ENCODE measurements around the gene MEG3. TPM values are rescaled to one million over a fixed set of nuclear protein-coding genes. Genes with fewer than 3 reads are reported as not detected.
"Not testable (repeated sequence)": the region's sequence is repeated elsewhere in the genome, so short reads cannot be mapped to it uniquely, and the experiment has no call there.

Gene MEG3
- total RNA-seq, 2 donors from 2014 or later = not detected

DNA sequence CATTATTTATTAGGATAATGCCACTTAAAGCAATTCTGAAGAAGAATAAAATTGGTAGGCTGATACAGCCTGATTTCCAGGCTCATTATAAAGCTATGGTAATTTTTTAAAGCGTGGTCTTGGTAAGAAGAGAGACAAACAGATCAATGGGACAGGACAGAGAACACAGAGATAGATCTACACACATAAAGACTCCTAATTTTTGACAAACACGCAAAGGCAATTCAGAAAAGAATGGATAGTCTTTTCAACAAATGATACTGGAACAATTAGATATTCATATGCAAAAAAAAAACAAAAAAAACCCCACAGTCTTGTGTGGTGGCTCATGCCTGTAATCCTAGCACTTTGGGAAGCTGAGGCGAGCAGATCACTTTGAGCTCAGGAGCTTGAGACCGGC, 25.9 kb upstream of the MEG3 start:
- DNase-seq (ENCODE audit: low spot score) (peak; percentile 41), ATAC-seq (no peak)
- Mint-ChIP-seq H3K4me3 (no peak overlapping the region), H3K9me3 (no peaks in the 10 kb centered on the region), H3K27me3 (peaks cover 12 to 16% of the 10 kb centered on the region in 2 donors), H3K27ac (no peak overlapping the region), H3K4me1 (ENCODE audit: low read depth in 2 of 2) (peaks cover 0 to 3% of the 10 kb centered on the region in 2 donors), H3K36me3 (no peaks in the 10 kb centered on the region)

DNA sequence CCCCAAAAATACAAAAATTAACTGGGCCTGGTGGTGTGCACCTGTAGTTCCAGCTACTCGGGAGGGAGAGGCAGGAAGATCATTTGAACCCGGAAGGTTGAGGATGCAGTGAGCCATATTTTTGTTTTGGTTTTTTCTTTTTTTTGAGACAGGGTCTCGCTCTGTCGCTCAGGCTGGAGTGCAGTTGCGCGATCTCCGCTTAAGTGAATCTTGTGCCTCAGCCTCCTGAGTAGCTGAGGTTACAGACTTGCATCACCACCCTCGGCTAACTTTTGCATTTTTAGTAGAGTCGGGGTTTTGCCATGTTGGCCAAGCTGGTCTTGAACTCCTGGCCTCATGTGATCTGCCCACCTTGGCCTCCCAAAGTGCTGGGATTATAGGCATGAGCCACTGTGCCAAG, 24.5 kb upstream of the MEG3 start:
- not testable (repeated sequence) for ATAC-seq; H3K4me1 Mint-ChIP-seq (ENCODE audit: low read depth in 2 of 2); H3K9me3 Mint-ChIP-seq; H3K36me3 Mint-ChIP-seq; H3K4me3 Mint-ChIP-seq; H3K27ac Mint-ChIP-seq; DNase-seq (ENCODE audit: low spot score)
- peaks cover 12 to 14% of the 10 kb centered on the region in 2 donors for H3K27me3 Mint-ChIP-seq

DNA sequence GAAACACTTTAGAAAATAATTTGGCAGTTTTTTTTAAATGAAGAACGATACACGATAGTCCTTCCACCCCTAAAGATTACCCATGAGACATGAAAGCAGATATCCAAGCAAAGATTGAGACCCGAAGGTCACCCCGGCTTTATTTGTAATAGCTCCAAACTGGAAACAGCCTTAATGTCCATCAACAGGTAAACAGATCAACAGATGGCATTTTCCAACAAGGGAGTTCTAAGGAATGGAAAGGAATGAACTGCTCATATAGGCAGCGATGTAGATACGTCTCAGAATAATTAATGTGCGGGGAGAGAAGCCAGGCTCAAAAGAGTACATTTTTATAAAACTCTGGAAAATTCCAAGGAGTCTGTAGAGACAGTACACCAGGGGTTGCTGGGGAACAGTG, 23.7 kb upstream of the MEG3 start:
- no peak overlapping the region for H3K27ac Mint-ChIP-seq
- peaks cover 12 to 14% of the 10 kb centered on the region in 2 donors for H3K27me3 Mint-ChIP-seq
- no peaks in the 10 kb centered on the region for H3K9me3 Mint-ChIP-seq
- H3K4me1 Mint-ChIP-seq (ENCODE audit: low read depth in 2 of 2) = peaks cover 0 to 3% of the 10 kb centered on the region in 2 donors
- H3K4me3 Mint-ChIP-seq = no peak overlapping the region
- no peaks in the 10 kb centered on the region for H3K36me3 Mint-ChIP-seq
- ATAC-seq (no peak), DNase-seq (ENCODE audit: low spot score) (peak; percentile 16)

DNA sequence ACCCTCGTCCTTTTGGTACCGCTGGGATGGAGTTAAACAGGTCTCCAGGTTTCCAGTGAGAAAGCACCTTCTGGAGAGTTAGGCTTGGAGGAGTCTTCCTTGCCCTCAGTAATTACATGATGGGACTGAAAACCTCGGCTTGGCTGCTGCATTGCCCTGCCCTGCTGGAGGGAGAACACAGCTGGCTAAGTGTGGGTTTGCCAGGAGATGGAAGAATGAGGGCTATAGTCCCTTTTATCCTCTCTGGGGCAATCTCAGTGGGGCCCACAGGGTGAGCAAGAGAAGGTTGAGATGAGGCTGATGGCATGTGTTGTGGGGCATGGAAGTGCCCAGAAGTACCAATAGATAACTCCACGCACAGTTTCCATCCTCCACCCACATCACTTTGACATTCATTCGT, 23.2 kb upstream of the MEG3 start:
- H3K4me3 Mint-ChIP-seq = no peak overlapping the region
- no peaks in the 10 kb centered on the region for H3K9me3 Mint-ChIP-seq
- peak; percentile 28 for DNase-seq (ENCODE audit: low spot score)
- peaks cover 0 to 3% of the 10 kb centered on the region in 2 donors for H3K4me1 Mint-ChIP-seq (ENCODE audit: low read depth in 2 of 2)
- ATAC-seq = no peak
- peaks cover 12 to 14% of the 10 kb centered on the region in 2 donors for H3K27me3 Mint-ChIP-seq
- H3K27ac Mint-ChIP-seq = no peak overlapping the region
- H3K36me3 Mint-ChIP-seq = no peaks in the 10 kb centered on the region

DNA sequence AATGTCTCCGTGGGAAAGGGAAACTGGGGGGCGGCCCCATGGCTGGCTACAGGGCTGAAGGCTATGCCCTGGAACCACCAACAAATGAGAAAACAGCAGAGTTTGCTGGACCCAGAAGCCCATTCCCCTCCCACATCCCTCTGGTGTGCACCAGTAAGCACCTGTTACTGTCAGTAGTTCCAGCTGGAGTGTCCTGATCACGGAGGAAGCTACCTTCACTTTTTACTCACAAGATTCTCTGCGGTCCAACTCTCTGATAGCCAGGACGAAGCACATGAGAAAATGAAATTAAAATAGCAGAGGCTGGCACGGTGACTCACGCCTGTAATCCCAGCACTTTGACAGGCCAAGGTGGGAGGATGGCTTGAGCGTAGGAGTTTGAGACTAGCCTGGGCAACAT, 22.7 kb upstream of the MEG3 start:
- Mint-ChIP-seq H3K9me3 (no peaks in the 10 kb centered on the region), H3K27me3 (peaks cover 12 to 14% of the 10 kb centered on the region in 2 donors), H3K36me3 (no peaks in the 10 kb centered on the region), H3K27ac (no peak overlapping the region), H3K4me3 (no peak overlapping the region), H3K4me1 (ENCODE audit: low read depth in 2 of 2) (peaks cover 0 to 3% of the 10 kb centered on the region in 2 donors)
- DNase-seq (ENCODE audit: low spot score) (peak; percentile 31), ATAC-seq (no peak)

DNA sequence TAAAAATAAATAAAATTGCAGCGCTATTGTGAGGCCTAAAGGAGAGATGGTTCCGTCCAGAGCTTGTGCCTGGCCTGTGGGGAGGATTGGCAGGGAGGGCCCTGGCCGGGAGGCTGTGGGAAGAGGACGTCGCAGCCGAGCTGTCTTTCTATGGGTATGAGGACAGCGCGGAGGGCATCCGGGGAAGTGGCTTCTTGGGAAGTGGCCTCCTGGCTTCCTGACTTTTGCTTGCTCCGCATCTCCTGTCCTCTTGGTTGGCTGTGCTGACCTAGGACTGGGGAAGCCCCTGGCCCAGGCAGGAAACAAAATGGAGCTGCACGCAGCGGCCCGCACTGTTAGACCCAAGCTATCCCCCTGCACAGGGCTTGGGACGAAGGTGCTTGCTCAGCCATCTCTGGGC, 22.2 kb upstream of the MEG3 start:
- Mint-ChIP-seq H3K36me3 (no peaks in the 10 kb centered on the region), H3K4me3 (no peak overlapping the region), H3K4me1 (ENCODE audit: low read depth in 2 of 2) (peaks cover 0 to 3% of the 10 kb centered on the region in 2 donors), H3K27me3 (peaks cover 12 to 14% of the 10 kb centered on the region in 2 donors), H3K27ac (no peak overlapping the region), H3K9me3 (no peaks in the 10 kb centered on the region)
- ATAC-seq (peak; percentile 25 to 28), DNase-seq (ENCODE audit: low spot score) (peak; percentile 39)

DNA sequence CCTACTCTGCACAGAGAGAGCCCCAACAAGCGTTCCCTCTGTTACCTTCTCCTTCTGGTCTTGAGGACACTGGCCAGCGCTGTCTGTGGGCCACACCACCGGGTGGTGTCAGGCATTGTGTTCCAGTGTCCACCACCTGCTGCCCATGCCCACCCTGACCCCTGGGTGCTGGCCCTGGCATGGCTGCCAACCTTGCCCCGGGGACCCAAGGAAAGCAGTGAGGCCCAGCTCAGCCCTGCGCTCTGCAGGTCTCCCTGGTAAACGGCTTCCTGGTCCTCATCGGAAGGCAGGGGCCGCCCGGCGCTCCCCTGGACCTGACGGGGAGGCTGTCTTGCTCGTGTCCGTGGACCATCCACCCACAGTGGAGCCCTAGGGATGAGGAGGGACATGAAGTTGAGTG, 21.8 kb upstream of the MEG3 start:
- H3K4me1 Mint-ChIP-seq (ENCODE audit: low read depth in 2 of 2) = peaks cover 0 to 3% of the 10 kb centered on the region in 2 donors
- H3K27me3 Mint-ChIP-seq = peaks cover 11 to 14% of the 10 kb centered on the region in 2 donors
- no peaks in the 10 kb centered on the region for H3K36me3 Mint-ChIP-seq
- no peaks in the 10 kb centered on the region for H3K9me3 Mint-ChIP-seq
- DNase-seq (ENCODE audit: low spot score) (peak; percentile 56), ATAC-seq (peak; percentile 22 to 51)
- H3K4me3 Mint-ChIP-seq = no peak overlapping the region
- H3K27ac Mint-ChIP-seq = no peak overlapping the region

DNA sequence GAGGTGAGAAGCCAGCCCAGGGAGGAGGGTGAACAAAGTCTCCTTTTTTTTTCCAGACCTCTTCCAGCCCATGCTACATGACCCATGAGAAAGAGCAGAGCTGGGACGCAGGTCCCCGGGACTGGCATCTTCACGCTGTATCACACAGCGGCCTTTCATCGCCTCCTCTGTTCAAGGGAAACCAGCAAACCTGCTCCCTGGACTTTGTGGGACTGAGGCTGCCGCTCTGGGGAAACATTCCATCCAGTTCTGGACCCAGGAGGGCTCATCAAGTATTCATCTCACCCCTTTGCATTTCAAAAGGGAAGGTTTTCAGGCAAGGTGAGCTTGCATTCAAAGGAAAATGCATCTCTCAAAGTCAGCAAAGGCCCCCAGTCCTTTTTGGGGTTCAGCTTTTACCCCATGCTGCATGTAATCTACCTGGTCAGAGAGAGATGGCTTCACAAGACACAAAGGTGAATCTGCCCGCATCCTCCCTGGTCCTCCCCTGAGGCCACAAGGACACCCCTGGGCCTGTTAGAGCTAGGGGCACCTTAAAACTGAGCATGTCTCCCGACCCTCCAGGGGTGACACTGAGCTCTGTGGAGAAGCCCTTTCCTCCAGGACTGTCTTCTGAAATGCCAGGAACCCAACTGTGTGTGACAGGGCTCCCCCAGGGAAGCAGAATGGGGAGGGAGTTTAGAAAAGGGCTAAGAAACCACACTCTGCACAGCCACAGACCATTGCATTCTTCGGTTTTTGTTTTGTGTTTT, 21.2 kb upstream of the MEG3 start:
- Mint-ChIP-seq H3K4me1 (ENCODE audit: low read depth in 2 of 2) (peaks cover 0 to 3% of the 10 kb centered on the region in 2 donors), H3K27me3 (peaks cover 8% of the 10 kb centered on the region in 2 donors), H3K27ac (no peak overlapping the region), H3K36me3 (peaks cover 4% of the 10 kb centered on the region), H3K9me3 (no peaks in the 10 kb centered on the region), H3K4me3 (no peak overlapping the region)
- ATAC-seq = peak in 1 of 2 donors; percentile 12
- DNase-seq (ENCODE audit: low spot score) = peak; percentile 48

DNA sequence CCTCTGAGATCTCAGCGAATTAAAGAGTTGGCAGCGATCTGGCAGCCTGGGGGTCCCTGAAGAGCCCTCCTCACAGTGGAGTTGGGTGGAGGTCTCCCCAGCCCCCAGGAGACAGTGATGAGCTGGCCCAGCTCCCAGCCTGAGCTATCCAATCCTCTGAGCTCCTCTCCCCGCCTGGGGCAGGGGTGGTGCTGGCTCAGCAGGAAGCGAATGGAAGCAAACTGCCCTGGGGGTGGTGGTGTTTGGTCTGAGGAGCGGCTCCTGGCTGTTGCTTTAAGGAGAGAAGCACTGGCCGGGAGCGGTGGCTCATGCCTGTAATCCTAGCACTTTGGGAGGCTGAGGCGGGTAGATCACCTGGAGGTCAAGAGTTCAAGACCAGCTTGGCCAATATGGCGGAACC, 19.5 kb upstream of the MEG3 start:
- no peak overlapping the region for H3K27ac Mint-ChIP-seq
- H3K36me3 Mint-ChIP-seq = peaks cover 4% of the 10 kb centered on the region
- DNase-seq (ENCODE audit: low spot score) = peak; percentile 34
- no peaks in the 10 kb centered on the region for H3K4me1 Mint-ChIP-seq (ENCODE audit: low read depth in 2 of 2)
- H3K27me3 Mint-ChIP-seq = peaks cover 0 to 7% of the 10 kb centered on the region in 2 donors
- no peak overlapping the region for H3K4me3 Mint-ChIP-seq
- H3K9me3 Mint-ChIP-seq = no peaks in the 10 kb centered on the region
- ATAC-seq = no peak

DNA sequence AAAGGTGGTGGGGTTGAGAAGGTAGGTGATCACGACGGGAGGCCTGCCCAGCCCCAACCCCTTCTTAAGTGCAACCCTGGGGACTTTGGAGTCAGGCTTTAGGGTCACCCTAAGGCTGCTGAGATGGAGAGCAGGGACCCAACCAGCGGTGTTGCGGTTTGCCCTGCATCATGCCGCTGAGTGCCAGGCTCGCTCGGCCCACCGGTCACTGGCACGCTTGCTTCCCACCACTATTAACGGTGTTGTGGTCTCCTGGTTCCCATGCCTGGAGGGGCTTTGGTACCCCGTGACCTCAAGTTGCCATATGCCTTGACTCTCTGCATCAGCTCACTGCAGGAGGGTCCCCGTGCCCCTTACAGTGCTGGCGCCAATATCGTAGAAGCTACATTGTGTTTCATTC, 18.4 kb upstream of the MEG3 start:
- H3K27me3 Mint-ChIP-seq = peaks cover 0 to 5% of the 10 kb centered on the region in 2 donors

DNA sequence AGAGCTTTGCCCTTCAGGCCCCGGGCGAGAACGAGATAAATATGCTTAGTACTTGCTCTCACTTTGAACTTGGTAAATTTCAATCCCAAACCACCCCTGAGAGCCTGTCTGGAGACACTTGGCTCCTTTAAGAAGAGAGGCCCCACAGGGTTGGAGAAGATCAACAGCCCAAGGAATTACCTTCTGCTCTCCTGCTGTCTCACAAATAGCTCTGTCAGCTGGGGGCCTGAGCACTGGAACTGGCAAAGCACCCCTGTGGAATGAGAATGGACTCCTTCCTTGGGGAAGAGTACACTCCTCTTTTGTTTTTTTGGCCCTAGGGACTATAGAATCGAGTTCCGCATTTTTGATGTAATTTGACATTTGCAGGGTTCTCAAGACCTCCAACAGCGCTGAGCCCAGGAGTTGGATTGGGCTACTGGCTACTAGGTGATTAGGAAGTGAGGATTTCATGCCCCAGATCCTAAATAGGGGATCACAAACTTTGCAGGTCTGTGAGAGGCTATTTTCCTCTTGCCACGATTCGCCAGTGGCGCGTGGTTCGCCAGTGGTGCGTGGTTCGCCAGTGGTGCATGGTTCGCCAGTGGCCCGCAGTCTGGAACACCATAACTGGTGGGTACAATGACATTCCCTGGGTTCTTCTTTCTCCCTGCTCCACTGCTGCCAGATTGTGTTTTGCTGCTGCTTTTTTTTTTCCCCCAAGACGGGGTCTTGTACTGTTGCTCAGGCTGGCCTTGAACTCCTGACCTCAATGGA, 17.8 kb upstream of the MEG3 start:
- Mint-ChIP-seq H3K36me3 (peaks cover 4% of the 10 kb centered on the region), H3K9me3 (no peaks in the 10 kb centered on the region), H3K27ac (no peak overlapping the region), H3K27me3 (peaks cover 0 to 5% of the 10 kb centered on the region in 2 donors), H3K4me3 (no peak overlapping the region), H3K4me1 (ENCODE audit: low read depth in 2 of 2) (no peaks in the 10 kb centered on the region)
- ATAC-seq (no peak), DNase-seq (ENCODE audit: low spot score) (peak; percentile 34)

More for the DNA sequence above, 18.4 kb upstream of the MEG3 start:
- Mint-ChIP-seq H3K4me3 (no peak overlapping the region), H3K9me3 (no peaks in the 10 kb centered on the region), H3K36me3 (peaks cover 4% of the 10 kb centered on the region), H3K4me1 (ENCODE audit: low read depth in 2 of 2) (no peaks in the 10 kb centered on the region), H3K27ac (no peak overlapping the region)
- DNase-seq (ENCODE audit: low spot score) (peak; percentile 32), ATAC-seq (no peak)

DNA sequence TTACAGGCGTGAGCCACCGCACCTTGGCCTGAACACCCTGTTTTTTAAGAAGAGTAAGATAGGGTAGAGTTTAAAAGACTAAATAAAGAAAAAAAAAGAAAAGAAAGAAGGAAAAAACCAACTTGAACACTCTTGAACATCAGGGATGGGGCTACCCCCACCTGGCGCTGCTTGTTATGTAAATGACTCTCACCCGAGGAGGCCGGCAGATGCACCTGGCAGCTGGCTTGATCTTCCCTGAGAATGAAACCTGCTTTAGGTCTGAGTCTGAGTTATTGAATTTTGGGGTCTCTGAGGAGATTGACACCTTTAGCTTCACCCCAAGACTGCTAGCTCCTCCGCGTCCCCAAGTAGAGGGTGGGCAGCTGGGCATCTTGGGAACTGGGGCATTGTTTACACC, 15.5 kb upstream of the MEG3 start:
- no peak for ATAC-seq
- peaks cover 0 to 8% of the 10 kb centered on the region in 2 donors for H3K27me3 Mint-ChIP-seq
- no peaks in the 10 kb centered on the region for H3K4me1 Mint-ChIP-seq (ENCODE audit: low read depth in 2 of 2)
- peaks cover 4% of the 10 kb centered on the region for H3K36me3 Mint-ChIP-seq
- H3K9me3 Mint-ChIP-seq = no peaks in the 10 kb centered on the region
- H3K4me3 Mint-ChIP-seq = no peak overlapping the region
- DNase-seq (ENCODE audit: low spot score) = no peak
- no peak overlapping the region for H3K27ac Mint-ChIP-seq

DNA sequence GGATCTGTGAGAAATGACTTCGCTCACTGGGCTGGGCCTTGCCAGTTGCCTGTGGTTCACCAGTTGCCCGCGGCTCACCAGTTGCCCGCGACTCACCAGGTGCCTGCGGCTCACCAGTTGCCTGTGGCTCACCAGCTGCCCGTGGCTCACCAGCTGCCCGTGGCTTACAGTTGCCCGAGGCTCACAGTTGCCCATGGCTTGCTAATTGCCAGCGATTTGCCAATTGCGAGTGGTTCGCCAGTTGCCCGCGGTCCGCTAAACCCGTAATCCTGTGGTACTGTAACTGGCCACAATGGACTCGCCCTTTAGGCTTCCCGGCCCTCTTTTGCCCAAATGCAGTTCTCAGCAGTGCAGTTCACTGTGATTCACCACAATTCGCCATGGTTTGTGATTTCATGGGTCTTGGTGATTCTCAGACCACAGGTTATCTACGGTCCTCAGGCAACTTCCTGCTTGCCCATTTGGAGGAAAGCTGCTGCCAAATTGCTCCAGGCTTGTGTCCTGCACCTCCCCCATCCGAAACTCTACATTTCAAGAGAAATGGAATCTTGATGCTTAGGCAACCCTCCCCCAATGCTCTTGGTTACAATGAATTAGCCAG, 15.0 kb upstream of the MEG3 start:
- ATAC-seq = no peak
- H3K27me3 Mint-ChIP-seq = peaks cover 0 to 8% of the 10 kb centered on the region in 2 donors
- DNase-seq (ENCODE audit: low spot score) = peak; percentile 54
- H3K4me1 Mint-ChIP-seq (ENCODE audit: low read depth in 2 of 2) = no peaks in the 10 kb centered on the region
- no peak overlapping the region for H3K4me3 Mint-ChIP-seq
- peaks cover 4% of the 10 kb centered on the region for H3K36me3 Mint-ChIP-seq
- H3K9me3 Mint-ChIP-seq = no peaks in the 10 kb centered on the region
- H3K27ac Mint-ChIP-seq = no peak overlapping the region

DNA sequence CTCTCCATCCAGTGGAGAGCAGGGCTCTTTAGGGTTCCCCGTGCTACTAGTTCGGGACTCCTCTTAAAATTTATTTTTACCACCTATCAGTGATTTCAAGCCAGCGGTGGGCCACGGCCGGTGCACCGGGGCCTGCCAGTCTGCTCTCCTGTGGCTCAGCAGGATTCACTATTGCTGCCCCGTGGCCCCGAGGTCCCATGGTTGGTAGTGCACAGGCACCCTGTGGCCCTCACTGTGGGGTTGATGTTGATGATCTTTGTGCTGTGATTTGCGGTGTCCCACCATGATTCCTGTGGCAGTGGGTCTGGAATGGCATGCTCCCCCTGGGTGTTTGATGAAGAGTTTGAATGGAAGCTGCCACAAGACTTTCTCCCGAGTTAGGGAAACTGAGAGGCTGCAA, 12.6 kb upstream of the MEG3 start:
- no peaks in the 10 kb centered on the region for H3K4me1 Mint-ChIP-seq (ENCODE audit: low read depth in 2 of 2)
- H3K27me3 Mint-ChIP-seq = peaks cover 0 to 8% of the 10 kb centered on the region in 2 donors
- no peak overlapping the region for H3K4me3 Mint-ChIP-seq
- ATAC-seq (no peak), DNase-seq (ENCODE audit: low spot score) (peak; percentile 22)
- no peak overlapping the region for H3K27ac Mint-ChIP-seq
- no peaks in the 10 kb centered on the region for H3K9me3 Mint-ChIP-seq
- H3K36me3 Mint-ChIP-seq = peaks cover 4% of the 10 kb centered on the region

All from natural killer cell treated with Interleukin-12 subunit alpha and Interleukin-12 subunit beta and Interleukin-15 and Interleukin-18, amount 100 ng/mL, for 72 hours (primary cell).